ENCODE measurements around the gene TFF1.

TFF1 gene

DNA sequence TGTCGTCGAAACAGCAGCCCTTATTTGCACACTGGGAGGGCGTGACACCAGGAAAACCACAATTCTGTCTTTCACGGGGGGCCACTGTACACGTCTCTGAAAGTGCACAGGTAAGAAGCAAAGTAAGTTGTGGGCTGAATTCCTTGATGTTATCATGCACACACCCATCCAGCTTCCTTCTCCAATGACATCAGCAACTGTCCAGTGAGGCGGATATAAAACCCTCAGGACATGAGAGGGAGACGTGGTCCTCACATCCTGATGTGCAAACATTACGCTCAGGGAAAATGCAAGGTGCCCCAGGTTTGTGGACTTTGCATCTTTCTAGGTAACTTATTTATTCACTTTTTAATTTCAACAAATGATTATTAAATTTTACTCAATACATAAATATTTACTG is 3.0 kb downstream of the TFF1 start:
- no peak overlapping the region for H3K27ac ChIP-seq (ENCODE audit: low read length)
- no peak overlapping the region for H3K4me3 ChIP-seq (ENCODE audit: low read depth in 1 of 2, low read length in 2 of 2)
- no peak overlapping the region for H2AFZ ChIP-seq (ENCODE audit: low read depth, low read length)
- no peak overlapping the region for H3K9ac ChIP-seq (ENCODE audit: low read depth, low read length)
- no peaks in the 10 kb centered on the region for H4K20me1 ChIP-seq (ENCODE audit: insufficient read depth, low read length)
- H3K27me3 ChIP-seq (ENCODE audit: insufficient read depth, low read length, poor library complexity), result no peaks in the 10 kb centered on the region
- DNase-seq (no peak), ATAC-seq (ENCODE audit: insufficient read depth, low read depth) (no peak)
- no peak overlapping the region for H3K4me2 ChIP-seq (ENCODE audit: insufficient read depth, low read length)
- TF ChIP-seq EZH2 (IDR thresholded peaks at IDR 0.05; ENCODE audit: borderline replicate concordance, low read depth, low read length, severe bottlenecking), result no peak
- TF ChIP-seq, protein P1, sequence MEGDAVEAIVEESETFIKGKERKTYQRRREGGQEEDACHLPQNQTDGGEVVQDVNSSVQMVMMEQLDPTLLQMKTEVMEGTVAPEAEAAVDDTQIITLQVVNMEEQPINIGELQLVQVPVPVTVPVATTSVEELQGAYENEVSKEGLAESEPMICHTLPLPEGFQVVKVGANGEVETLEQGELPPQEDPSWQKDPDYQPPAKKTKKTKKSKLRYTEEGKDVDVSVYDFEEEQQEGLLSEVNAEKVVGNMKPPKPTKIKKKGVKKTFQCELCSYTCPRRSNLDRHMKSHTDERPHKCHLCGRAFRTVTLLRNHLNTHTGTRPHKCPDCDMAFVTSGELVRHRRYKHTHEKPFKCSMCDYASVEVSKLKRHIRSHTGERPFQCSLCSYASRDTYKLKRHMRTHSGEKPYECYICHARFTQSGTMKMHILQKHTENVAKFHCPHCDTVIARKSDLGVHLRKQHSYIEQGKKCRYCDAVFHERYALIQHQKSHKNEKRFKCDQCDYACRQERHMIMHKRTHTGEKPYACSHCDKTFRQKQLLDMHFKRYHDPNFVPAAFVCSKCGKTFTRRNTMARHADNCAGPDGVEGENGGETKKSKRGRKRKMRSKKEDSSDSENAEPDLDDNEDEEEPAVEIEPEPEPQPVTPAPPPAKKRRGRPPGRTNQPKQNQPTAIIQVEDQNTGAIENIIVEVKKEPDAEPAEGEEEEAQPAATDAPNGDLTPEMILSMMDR (IDR thresholded peaks at IDR 0.05; ENCODE audit: borderline replicate concordance, extremely low read depth, low read length, poor library complexity, severe bottlenecking), result no peak
- no peaks in the 10 kb centered on the region for H3K36me3 ChIP-seq (ENCODE audit: insufficient read depth, low read length)
- H3K9me3 ChIP-seq (ENCODE audit: insufficient read depth, low read length, severe bottlenecking), result no peaks in the 10 kb centered on the region
- no peaks in the 10 kb centered on the region for H3K79me2 ChIP-seq (ENCODE audit: insufficient read depth, low read length)
- H3K4me1 ChIP-seq (ENCODE audit: insufficient read depth, low read length), result no peaks in the 10 kb centered on the region

DNA sequence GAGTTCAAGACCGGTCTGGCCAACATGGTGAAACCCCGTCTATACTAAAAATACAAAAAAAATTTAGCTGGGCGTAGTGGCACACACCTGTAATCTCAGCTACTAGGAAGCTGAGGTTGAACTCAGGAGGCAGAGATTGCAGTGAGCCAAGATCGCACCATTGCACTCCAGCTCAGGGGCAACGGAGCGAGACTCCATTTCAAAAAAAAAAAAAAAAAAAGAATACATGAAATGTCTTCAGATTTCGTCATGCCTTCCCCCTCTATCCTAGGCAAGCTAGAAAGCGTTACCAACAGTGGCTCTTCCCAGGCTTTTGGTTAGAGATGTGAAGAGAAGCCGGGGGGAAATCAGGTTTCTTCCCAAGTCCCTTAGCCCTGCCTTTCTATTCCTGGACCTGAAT is 3.6 kb downstream of the TFF1 start:
- ATAC-seq (ENCODE audit: insufficient read depth, low read depth), result no peak
- no peaks in the 10 kb centered on the region for H4K20me1 ChIP-seq (ENCODE audit: insufficient read depth, low read length)
- TF ChIP-seq, protein P1 (IDR thresholded peaks at IDR 0.05; ENCODE audit: borderline replicate concordance, extremely low read depth, low read length, poor library complexity, severe bottlenecking), result no peak
- TF ChIP-seq EZH2 (IDR thresholded peaks at IDR 0.05; ENCODE audit: borderline replicate concordance, low read depth, low read length, severe bottlenecking), result no peak
- no peak overlapping the region for H3K4me3 ChIP-seq (ENCODE audit: low read depth in 1 of 2, low read length in 2 of 2)
- no peak overlapping the region for H3K4me2 ChIP-seq (ENCODE audit: insufficient read depth, low read length)
- H3K9me3 ChIP-seq (ENCODE audit: insufficient read depth, low read length, severe bottlenecking), result no peaks in the 10 kb centered on the region
- H3K27ac ChIP-seq (ENCODE audit: low read length), result no peak overlapping the region
- no peaks in the 10 kb centered on the region for H3K4me1 ChIP-seq (ENCODE audit: insufficient read depth, low read length)
- no peak for DNase-seq
- H2AFZ ChIP-seq (ENCODE audit: low read depth, low read length), result no peak overlapping the region
- H3K36me3 ChIP-seq (ENCODE audit: insufficient read depth, low read length), result no peaks in the 10 kb centered on the region
- H3K9ac ChIP-seq (ENCODE audit: low read depth, low read length), result no peak overlapping the region
- H3K27me3 ChIP-seq (ENCODE audit: insufficient read depth, low read length, poor library complexity), result no peaks in the 10 kb centered on the region
- no peaks in the 10 kb centered on the region for H3K79me2 ChIP-seq (ENCODE audit: insufficient read depth, low read length)

DNA sequence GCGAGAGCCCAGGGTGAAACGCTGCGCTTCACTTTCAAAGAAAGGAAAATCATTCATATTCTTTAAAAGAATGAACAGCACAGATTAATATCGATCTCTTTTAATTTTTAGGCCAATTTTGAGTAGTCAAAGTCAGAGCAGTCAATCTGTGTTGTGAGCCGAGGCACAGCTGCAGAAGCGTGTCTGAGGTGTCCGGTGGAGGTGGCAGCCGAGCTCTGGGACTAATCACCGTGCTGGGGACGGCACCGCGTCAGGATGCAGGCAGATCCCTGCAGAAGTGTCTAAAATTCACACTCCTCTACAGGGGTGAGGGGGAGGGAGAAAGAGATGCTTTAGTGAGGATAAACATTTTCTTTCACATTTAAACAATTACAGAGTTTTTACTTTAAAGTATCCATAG is 4.1 kb downstream of the TFF1 start:
- no peaks in the 10 kb centered on the region for H3K9me3 ChIP-seq (ENCODE audit: insufficient read depth, low read length, severe bottlenecking)
- H3K4me3 ChIP-seq (ENCODE audit: low read depth in 1 of 2, low read length in 2 of 2), result no peak overlapping the region
- H3K36me3 ChIP-seq (ENCODE audit: insufficient read depth, low read length), result no peaks in the 10 kb centered on the region
- DNase-seq (no peak), ATAC-seq (ENCODE audit: insufficient read depth, low read depth) (no peak)
- no peak overlapping the region for H3K9ac ChIP-seq (ENCODE audit: low read depth, low read length)
- H3K4me1 ChIP-seq (ENCODE audit: insufficient read depth, low read length), result no peaks in the 10 kb centered on the region
- no peak overlapping the region for H3K27ac ChIP-seq (ENCODE audit: low read length)
- H3K4me2 ChIP-seq (ENCODE audit: insufficient read depth, low read length), result no peak overlapping the region
- no peak for TF ChIP-seq EZH2 (IDR thresholded peaks at IDR 0.05; ENCODE audit: borderline replicate concordance, low read depth, low read length, severe bottlenecking)
- TF ChIP-seq, protein P1 (IDR thresholded peaks at IDR 0.05; ENCODE audit: borderline replicate concordance, extremely low read depth, low read length, poor library complexity, severe bottlenecking), result no peak
- no peaks in the 10 kb centered on the region for H4K20me1 ChIP-seq (ENCODE audit: insufficient read depth, low read length)
- H3K79me2 ChIP-seq (ENCODE audit: insufficient read depth, low read length), result no peaks in the 10 kb centered on the region
- H2AFZ ChIP-seq (ENCODE audit: low read depth, low read length), result no peak overlapping the region
- H3K27me3 ChIP-seq (ENCODE audit: insufficient read depth, low read length, poor library complexity), result no peaks in the 10 kb centered on the region

DNA sequence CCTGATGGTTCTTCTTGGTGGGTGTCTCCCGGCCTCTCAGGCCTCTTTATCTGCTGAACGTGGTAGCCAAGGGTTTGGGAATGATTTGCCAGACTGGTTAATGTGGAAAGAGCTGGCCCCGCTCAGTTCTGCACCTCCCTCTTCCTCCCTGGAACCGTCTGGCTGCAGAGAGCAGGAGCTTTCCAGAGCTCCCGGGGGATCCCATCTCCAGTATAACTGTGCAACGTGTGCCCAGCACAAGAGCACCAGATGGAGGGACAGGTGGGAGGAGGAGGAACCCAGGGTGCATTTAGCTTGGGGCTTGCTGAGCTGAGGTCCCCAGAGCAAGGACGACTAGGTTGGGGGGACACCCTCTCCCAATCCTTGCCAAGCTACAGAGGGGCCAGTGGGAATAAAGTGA is 5.0 kb downstream of the TFF1 start:
- Histone ChIP-seq H2AFZ (ENCODE audit: low read depth, low read length) (no peak overlapping the region), H3K9ac (ENCODE audit: low read depth, low read length) (no peak overlapping the region), H3K27ac (ENCODE audit: low read length) (no peak overlapping the region), H3K9me3 (ENCODE audit: insufficient read depth, low read length, severe bottlenecking) (no peaks in the 10 kb centered on the region), H3K4me3 (ENCODE audit: low read depth in 1 of 2, low read length in 2 of 2) (no peak overlapping the region), H3K4me1 (ENCODE audit: insufficient read depth, low read length) (no peaks in the 10 kb centered on the region), H3K27me3 (ENCODE audit: insufficient read depth, low read length, poor library complexity) (no peaks in the 10 kb centered on the region), H4K20me1 (ENCODE audit: insufficient read depth, low read length) (no peaks in the 10 kb centered on the region), H3K36me3 (ENCODE audit: insufficient read depth, low read length) (no peaks in the 10 kb centered on the region), H3K4me2 (ENCODE audit: insufficient read depth, low read length) (no peak overlapping the region), H3K79me2 (ENCODE audit: insufficient read depth, low read length) (no peaks in the 10 kb centered on the region)
- no peak for DNase-seq
- TF ChIP-seq EZH2 (IDR thresholded peaks at IDR 0.05; ENCODE audit: borderline replicate concordance, low read depth, low read length, severe bottlenecking), result no peak
- TF ChIP-seq, protein P1 (IDR thresholded peaks at IDR 0.05; ENCODE audit: borderline replicate concordance, extremely low read depth, low read length, poor library complexity, severe bottlenecking), result no peak
- ATAC-seq (ENCODE audit: insufficient read depth, low read depth), result no peak
